Stimulated activated CD4-positive, alpha-beta T cell treated with anti-CD3 and anti-CD28 coated beads, Interleukin-12 subunit alpha, Interleukin-12 subunit beta, amount 100 ng/mL, for 24 hours (primary cell): ENCODE measurements around the gene CBR1.
"Not testable (repeated sequence)": the region's sequence is repeated elsewhere in the genome, so short reads cannot be mapped to it uniquely, and the experiment has no call there.

Source experiments
- DNase-seq, 2 experiments: peaks; one replicate each; pipeline ENCODE4 v3.0.0-alpha.2; 2020; ENCODE audit warnings: low read depth in 2 of 2

CBR1 gene

GRCh38 chr21:36048357-36048756 is 21.5 kb upstream of the CBR1 start:
- DNase-seq = no peak

GRCh38 chr21:36052860-36053714 is 16.7 kb upstream of the CBR1 start:
- DNase-seq = no peak

- DNase-seq = no peak
Measured at GRCh38 chr21:36053715-36054062, 16.1 kb upstream of the CBR1 start.

DNA sequence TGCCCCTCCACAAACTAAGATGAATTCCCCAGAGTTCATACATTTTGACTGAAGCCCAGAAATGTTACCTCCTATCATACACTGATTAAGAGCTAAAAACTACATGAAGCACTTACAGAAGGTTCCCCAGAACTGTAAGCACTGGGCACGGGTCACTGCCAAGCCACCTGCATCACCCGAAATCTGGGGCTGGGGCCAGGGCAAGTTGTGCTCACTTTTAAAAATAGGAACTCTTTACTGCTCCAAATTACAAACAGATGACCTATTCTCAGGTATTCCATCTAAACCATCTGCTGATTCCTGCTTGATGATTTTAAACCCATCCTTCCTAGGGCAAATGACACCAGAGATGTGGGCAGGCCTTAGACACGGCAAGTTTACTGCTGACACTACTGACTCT is 14.3 kb upstream of the CBR1 start:
- DNase-seq = no peak

DNA sequence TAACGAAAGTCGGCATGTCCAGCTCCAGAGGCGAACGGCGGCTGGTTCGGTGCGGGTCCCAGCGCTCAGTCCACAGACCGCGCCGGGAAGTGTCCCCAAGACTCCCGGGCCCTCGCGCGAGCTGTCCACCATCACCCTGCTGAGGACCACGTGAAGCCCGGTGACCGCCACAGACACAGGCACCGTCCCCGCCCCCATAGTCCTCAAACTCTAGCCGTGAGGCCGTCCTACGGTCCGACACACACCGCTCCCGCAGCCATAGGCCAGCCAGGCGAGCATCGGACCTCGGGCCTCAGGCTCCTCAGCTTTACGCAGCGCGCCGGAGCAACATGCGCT is 10.0 kb upstream of the CBR1 start:
- peak in 1 of 2 experiments; percentile 18 for DNase-seq

DNA sequence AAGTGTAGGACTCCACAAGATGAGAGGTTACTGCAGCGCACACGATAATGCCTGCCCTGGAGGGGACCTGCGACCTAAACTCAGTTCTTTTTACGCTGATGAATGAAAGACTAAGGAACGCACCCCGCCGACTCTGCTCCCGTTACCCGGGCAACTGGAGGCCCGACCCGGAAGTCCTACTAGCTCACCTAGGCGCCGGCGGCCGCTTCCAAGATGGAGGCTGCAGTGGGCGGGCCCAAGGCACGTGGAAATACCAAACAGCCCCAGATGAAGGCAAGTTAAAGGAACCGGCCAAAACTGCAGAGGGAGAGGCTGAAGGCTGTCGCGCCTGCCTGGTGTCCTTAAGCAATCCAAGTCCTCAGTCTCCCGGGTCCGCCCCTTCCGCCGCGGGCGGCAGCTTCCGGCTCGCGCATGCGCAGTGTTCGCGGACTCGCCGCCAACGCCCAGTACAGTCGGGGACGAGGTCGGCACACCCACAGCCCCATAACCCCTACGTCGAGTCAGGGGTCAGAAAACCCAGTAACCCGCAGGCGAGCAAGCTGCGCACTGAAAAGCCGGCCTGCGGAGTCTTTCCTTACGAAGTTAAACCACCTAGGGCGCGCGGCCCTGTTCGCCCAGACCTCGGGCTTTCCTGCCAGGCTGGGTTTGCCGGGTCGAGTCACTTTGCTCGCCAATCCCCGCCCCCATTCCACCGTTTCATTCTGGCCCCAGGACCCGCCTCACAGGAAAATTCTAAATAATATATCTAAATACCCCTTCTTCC is 9.5 kb upstream of the CBR1 start, which contains the start of gene SETD4:
TSS of gene SETD4 (minus strand) at position 368 of the 763 bp plus-strand sequence. CDS start 1,638 bp downstream, outside the sequence.
- DNase-seq = peak; percentile 90 to 91

GRCh38 chr21:36061445-36061844 is 8.4 kb upstream of the CBR1 start:
- no peak for DNase-seq

- no peak for DNase-seq
Measured at GRCh38 chr21:36063375-36064084, 6.3 kb upstream of the CBR1 start.

- no peak for DNase-seq
Measured at GRCh38 chr21:36064085-36064460, 5.8 kb upstream of the CBR1 start.

DNA sequence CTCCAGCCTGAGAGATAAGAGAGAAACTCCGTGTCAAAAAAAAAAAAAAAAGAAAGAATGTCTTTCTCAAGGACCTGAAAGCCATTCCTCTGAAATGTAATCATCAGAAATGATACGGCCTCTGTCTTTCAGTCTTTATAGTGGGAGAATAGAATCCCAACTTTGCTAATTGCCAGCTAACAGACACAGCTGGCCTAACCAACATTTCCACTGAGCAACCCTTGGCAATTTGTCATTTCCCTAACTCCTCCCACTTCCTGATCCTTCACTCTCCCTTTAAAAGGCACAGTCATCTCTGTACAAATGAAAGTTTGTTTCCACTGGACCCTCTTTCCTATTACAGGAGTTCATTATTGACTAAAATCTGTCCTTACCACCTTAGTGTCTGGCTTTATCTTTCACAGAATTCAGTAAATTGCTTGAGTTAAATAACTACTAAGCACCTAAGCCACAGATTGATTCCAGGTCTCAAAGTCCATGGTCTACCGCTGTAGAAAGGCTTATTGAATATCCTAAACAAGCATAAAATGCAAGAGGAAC is 4.3 kb upstream of the CBR1 start:
- DNase-seq = no peak

DNA sequence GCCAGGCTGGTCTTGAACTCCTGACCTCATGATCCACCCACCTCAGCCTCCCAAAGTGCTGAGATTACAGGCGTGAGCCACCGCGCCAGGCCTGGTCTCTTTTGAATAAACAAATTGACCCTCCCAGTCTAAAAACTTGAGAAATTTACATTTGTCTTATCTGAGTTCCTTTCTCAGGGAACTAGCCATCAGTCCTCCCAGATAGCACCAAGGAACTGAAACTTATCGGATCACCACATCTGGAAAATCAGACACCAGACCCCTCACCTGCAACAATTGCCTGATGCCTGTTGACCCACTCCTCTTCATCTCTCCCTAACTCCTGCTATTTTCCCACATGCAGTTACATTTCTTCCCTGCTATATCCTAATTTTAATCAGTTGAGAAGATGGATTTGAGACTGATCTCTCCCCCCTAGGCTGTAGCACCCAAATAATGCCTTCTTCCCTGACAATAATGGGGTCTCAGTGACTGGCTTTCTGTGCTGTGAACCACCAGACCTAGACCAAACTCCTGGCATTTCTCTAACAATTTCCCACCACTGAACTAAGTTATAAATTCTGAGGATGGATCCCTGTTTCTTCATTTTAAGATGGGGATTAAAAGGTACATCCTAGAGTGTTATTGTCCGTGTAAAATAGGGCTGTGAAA is 951 bp upstream of the CBR1 start:
- no peak for DNase-seq

DNA sequence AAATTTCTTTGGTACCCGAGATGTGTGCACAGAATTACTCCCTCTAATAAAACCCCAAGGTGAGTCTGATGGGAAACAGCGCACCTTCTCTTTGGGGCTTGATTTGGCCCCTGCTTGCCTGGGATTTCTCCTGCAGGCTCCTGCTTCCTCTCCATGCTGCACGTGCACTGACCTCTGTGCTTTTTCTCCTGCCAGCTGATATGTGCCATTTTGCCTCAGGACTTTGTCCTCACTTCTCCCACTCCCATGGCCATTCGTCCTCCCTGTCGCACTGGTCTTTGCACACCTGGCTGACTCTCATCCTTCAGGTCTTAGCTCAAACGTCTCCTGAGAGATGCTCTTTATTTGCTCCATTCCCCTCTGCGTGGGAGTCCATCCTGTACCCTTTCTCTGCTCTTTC is 1.2 kb downstream of the CBR1 start:
- DNase-seq = no peak

- DNase-seq = no peak
Measured at GRCh38 chr21:36072453-36073162, 2.8 kb downstream of the CBR1 start.

DNA sequence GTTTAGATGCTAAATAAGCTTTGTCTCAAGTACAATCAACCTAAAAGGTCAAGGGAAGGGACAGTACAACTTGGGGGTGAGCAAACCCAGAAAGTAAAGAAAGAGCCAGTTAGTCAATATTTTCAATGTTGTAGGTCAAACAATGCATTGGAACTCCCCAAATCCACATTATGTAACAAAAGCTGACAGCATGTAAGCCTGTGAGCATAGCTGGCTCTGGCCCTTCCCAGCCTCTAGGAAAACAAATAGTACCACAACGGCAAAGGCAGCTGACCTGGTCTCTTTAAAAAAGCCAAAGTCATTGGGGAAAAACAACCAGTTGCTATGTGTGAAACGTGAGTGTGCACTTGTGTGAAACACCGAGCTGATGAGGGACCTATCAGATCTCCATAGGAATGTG is 3.4 kb downstream of the CBR1 start:
- no peak for DNase-seq

GRCh38 chr21:36073911-36074310 is 4.1 kb downstream of the CBR1 start:
- DNase-seq = not testable (repeated sequence)

DNA sequence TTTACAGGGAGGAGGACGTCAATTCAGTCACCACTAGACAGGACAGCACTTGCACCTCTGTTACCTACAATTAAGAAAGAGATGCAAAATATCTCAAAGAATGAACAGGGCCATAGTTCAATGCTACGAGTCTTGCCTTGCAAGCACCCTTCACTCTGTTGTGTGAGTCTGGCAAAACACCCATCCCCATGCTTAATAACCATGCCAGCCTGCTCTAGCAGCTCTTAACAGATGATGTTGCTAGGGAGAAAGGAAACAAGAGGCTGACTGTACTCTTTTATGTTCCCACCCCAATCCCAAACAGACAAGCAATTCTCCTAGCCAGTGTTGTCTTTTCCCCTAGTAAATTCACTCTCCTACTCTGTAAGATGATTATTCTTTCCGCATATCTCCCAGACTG is 5.3 kb downstream of the CBR1 start:
- DNase-seq = no peak

DNA sequence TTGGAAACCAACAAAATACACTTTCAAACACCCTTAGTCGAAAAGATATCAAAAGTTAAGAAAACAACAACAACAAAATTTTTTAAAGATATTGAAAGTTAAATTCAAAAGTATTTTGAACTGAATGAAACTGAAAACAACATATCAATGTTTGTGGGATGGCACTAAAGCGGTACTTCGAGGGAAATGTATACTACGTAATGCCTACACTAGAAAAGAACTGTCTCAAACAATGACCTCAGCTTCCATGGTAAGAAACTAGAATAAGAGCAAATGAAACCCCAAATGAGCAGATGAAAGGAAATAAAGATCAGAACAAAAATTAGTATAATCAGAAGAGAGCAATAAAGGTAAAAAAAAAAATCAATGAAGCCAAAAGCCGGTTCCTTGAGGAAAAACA is 6.1 kb downstream of the CBR1 start:
- no peak for DNase-seq

DNA sequence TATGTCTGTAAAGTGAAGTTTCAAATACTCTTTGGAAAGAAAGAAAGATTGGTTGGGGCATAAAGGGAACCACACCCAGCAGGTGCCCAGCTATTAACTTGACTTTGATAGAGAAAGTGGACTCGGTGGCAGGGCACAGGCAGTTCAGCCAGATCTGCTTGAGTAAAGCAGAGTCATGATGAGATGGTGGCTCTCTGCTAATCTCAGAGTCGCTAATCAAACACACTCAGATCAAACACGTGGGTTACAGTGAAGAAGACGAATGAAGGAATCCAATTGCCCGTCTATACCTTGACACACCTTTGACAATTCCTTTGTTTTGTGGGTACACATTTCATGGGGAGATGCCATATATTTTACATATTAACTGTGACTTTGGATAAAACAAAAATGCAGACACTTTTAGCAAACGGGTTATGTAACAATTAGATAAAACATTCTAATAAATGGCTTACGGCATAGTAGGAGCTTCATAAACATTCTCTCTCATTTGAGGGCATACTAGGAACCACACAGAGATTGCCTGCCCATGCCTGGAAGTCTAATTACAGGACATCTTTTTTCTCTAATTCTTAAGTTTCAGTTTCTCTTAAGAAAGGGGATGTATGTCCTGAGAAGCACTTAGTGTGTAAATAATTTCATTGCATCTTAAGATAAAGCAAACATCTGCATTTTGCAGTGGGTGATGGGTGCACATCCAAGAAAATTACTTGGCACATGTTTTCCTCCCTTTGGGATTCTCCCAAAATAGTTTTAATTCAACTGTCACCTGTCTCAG is 7.2 kb downstream of the CBR1 start:
- DNase-seq = no peak

DNA sequence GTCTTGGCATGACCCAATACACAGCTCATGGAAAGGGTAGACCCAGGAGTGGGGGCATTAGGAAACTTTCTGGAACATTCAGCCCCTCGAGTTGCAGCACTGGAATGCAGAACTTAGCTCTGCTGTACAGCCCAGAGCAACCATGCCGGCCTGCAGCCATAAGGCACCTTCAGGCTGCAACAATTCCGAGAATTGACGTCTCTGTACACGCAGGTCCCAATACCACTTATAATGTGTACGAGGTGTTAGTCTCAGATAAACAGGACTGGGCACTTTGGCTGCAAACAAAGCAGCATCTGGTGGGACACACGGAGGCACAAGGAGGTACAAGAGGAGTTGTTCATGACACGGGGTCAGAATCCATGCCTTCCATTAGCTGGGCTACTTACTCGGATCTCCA is 7.9 kb downstream of the CBR1 start:
- DNase-seq = no peak

GRCh38 chr21:36079010-36079649 is 9.3 kb downstream of the CBR1 start:
- DNase-seq = peak; percentile 6 to 17
